Prostate gland (tissue), 2 donors: ENCODE data around the gene PALD1.

Experiments
- POLR2A ChIP-seq: fragments of 450-650 bp; IDR thresholded peaks from one replicate; pipeline ENCODE4 v1.6.1; 2016; ENCODE audit warnings: antibody characterized with exemption, mild to moderate bottlenecking
- POLR2AphosphoS5 ChIP-seq: sonication (generic); formaldehyde crosslinking; IDR thresholded peaks from one replicate; pipeline ENCODE4 v1.6.1; 2017; ENCODE audit warnings: antibody characterized with exemption
- TF ChIP-seq, protein P1 (sequence below), 4 experiments: fragments of 200-600 bp in 2 of 4; fragments of 450-650 bp in 2 of 4; sonication (generic) in 2 of 4; IDR thresholded peaks; 1 replicate in 3 of 4; 2 replicates in 1 of 4; pipeline ENCODE4 v1.5.1; 2016 to 2019; ENCODE audit warnings: antibody characterized with exemption in 4 of 4, mild to moderate bottlenecking in 2 of 4, moderate library complexity in 2 of 4

DNA sequence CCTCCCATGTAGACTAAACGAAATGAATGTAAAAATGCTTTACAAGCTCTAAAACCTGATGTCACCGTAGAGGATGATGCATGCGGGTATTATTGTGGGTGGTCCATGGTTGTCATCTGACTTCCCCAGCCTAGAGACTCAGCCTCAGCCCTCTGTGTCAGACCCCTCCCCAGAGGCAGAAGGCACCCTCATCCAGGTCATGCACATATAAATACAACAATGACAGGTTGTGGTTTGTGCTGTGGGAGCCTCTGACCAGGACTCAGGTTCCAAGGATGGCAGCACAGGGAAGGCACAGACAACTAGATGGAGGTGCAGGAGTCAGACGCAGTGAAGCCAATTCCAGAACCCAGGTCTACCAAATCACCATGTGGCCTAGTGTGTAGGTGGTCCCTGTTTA lies 33.8 kb upstream of the PALD1 start:
- TF ChIP-seq, protein P1, sequence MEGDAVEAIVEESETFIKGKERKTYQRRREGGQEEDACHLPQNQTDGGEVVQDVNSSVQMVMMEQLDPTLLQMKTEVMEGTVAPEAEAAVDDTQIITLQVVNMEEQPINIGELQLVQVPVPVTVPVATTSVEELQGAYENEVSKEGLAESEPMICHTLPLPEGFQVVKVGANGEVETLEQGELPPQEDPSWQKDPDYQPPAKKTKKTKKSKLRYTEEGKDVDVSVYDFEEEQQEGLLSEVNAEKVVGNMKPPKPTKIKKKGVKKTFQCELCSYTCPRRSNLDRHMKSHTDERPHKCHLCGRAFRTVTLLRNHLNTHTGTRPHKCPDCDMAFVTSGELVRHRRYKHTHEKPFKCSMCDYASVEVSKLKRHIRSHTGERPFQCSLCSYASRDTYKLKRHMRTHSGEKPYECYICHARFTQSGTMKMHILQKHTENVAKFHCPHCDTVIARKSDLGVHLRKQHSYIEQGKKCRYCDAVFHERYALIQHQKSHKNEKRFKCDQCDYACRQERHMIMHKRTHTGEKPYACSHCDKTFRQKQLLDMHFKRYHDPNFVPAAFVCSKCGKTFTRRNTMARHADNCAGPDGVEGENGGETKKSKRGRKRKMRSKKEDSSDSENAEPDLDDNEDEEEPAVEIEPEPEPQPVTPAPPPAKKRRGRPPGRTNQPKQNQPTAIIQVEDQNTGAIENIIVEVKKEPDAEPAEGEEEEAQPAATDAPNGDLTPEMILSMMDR (IDR thresholded peaks at IDR 0.05) = no peak
- TF ChIP-seq POLR2AphosphoS5 (no peak), POLR2A (no peak)
